K562 (cell line): ENCODE results near the gene SLC39A5. TPM values are rescaled to one million over a fixed set of nuclear protein-coding genes. Genes with fewer than 3 reads are reported as not detected.

Experiments
- CBX2 ChIP-seq: fragments of 200-600 bp; sonication (generic); IDR thresholded peaks from one replicate; pipeline ENCODE4 v1.6.1; 2012; ENCODE audit warnings: mild to moderate bottlenecking, low read length, inconsistent platforms; ENCODE audit not compliant: insufficient read depth, poor library complexity, severe bottlenecking
- E2F1 ChIP-seq: sonication (generic); formaldehyde crosslinking; IDR thresholded peaks from 2 replicates; pipeline ENCODE4 v1.8.1; 2023; ENCODE audit warnings: mild to moderate bottlenecking, missing genetic modification reagents, moderate library complexity
- ETV5 ChIP-seq: sonication (generic); formaldehyde crosslinking; IDR thresholded peaks from 2 replicates; pipeline ENCODE4 v1.4.0; 2020; ENCODE audit warnings: low read depth, mild to moderate bottlenecking, missing genetic modification reagents
- HNRNPK ChIP-seq: fragments of 200-400 bp; formaldehyde crosslinking; IDR thresholded peaks from one replicate; pipeline ENCODE4 v1.6.1; 2018; ENCODE audit warnings: mild to moderate bottlenecking, low read depth, low read length; ENCODE audit not compliant: poor library complexity, severe bottlenecking
- HSF4 ChIP-seq: fragments of 250-450 bp; sonication (Bioruptor Pico); IDR thresholded peaks from 2 replicates; pipeline ENCODE4 v2.1.2; 2022; ENCODE audit warnings: mild to moderate bottlenecking, moderate library complexity, borderline replicate concordance
- MCM7 ChIP-seq, 2 experiments: fragments of 450-650 bp; IDR thresholded peaks; 2 replicates each; pipeline ENCODE4 v1.6.1; 2016 to 2018
- NUFIP1 ChIP-seq: fragments of 450-650 bp; IDR thresholded peaks from 2 replicates; pipeline ENCODE4 v1.6.1; 2018; ENCODE audit not compliant: partially characterized antibody
- PML ChIP-seq: IDR thresholded peaks from 2 replicates; pipeline ENCODE4 v1.6.1; 2012; ENCODE audit warnings: low read length, inconsistent platforms
- POLR2B ChIP-seq: fragments of 450-650 bp; IDR thresholded peaks from 2 replicates; pipeline ENCODE4 v1.6.1; 2018; ENCODE audit warnings: low read depth; ENCODE audit not compliant: partially characterized antibody
- RB1 ChIP-seq: fragments of 450-650 bp; IDR thresholded peaks from 2 replicates; pipeline ENCODE4 v1.6.1; 2017; ENCODE audit warnings: low read depth, mild to moderate bottlenecking
- SMARCB1 ChIP-seq: IDR thresholded peaks from 2 replicates; pipeline ENCODE4 v1.6.1; 2011; ENCODE audit warnings: improper control_type of control experiment, low read depth; ENCODE audit not compliant: insufficient read length
- U2AF2 ChIP-seq: fragments of 200-400 bp; formaldehyde crosslinking; optimal IDR thresholded peaks from 2 replicates; pipeline ENCODE3; 2017; ENCODE audit warnings: low read depth, mild to moderate bottlenecking, low read length
- ZBTB2 ChIP-seq: fragments of 450-650 bp; IDR thresholded peaks from 2 replicates; pipeline ENCODE4 v1.6.1; 2016; ENCODE audit warnings: antibody characterized with exemption
- ZBTB40 ChIP-seq, 2 experiments: fragments of 450-650 bp in 1 of 2; sonication (generic) in 1 of 2; formaldehyde crosslinking in 1 of 2; IDR thresholded peaks; 2 replicates each; pipeline versions ENCODE4 v1.7.1 to v1.9.0; 2016 to 2022; ENCODE audit warnings: inconsistent platforms in 1 of 2, mild to moderate bottlenecking in 1 of 2, missing genetic modification reagents in 1 of 2
- ZBTB8A ChIP-seq: fragments of 450-650 bp; IDR thresholded peaks from 2 replicates; pipeline ENCODE4 v1.6.1; 2018; ENCODE audit warnings: mild to moderate bottlenecking, moderate library complexity; ENCODE audit not compliant: partially characterized antibody
- ZFX ChIP-seq: sonication (generic); formaldehyde crosslinking; IDR thresholded peaks from 2 replicates; pipeline ENCODE4 v1.8.0; 2022; ENCODE audit warnings: mild to moderate bottlenecking, missing genetic modification reagents, moderate library complexity
- polyA plus RNA-seq, 8 experiments: library from polyadenylated mRNA; depleted of rRNA in 4 of 8; stranded (reverse) in 5 of 8; unstranded in 3 of 8; fragments of >200 nt; fragmentation: Nextera tagmentation in 2 of 8; fragmentation: Illumina TruSeq in 1 of 8; extraction: Ambion mirVana in 2 of 8; extraction: Trizol in 1 of 8; gene quantifications; 2 replicates each; pipeline versions ENCODE4 v1.2.1 to v1.2.3, GENCODE V29; 2011 to 2014; ENCODE audit warnings: inconsistent platforms in 1 of 8, missing spikeins in 1 of 8
- total RNA-seq, 7 experiments: library from RNA; depleted of rRNA in 6 of 7; stranded (reverse); fragments of >200 nt in 6 of 7; fragmentation: Illumina TruSeq in 2 of 7; extraction: Trizol in 2 of 7; gene quantifications; 2 replicates each; pipeline versions ENCODE4 v1.2.1 to v1.2.3, GENCODE V29; 2011 to 2021; ENCODE audit warnings: low replicate concordance in 1 of 7

SLC39A5 gene
- total and polyA plus RNA-seq, 9 of the 15 experiments (the other 6 are each of a cell fraction or from before 2014, with no cell fraction given): 0.08 to 0.10 TPM; not detected in 7

GRCh38 chr12:56258068-56258819 is 28.4 kb downstream of the SLC39A5 start, which contains the start of gene ANKRD52 (continued):
- no peak for TF ChIP-seq HSF4
- no peak for TF ChIP-seq HNRNPK
- peak; percentile 97 for TF ChIP-seq RB1
- no peak; the same call in 1 of the 2 replicates for TF ChIP-seq ZBTB40 (IDR thresholded peaks at IDR 0.05)
- TF ChIP-seq ZBTB40 (CRISPR knock-in tag; IDR thresholded peaks at IDR 0.05): no peak
- TF ChIP-seq SMARCB1: no peak
- TF ChIP-seq PML: no peak; the same call in 1 of the 2 replicates
- TF ChIP-seq ETV5: peak; percentile 52; the same call in 1 of the 2 replicates
- TF ChIP-seq ZBTB8A: no peak
- peak; percentile 98 for TF ChIP-seq ZFX
- TF ChIP-seq CBX2: no peak
- TF ChIP-seq MCM7 (IDR thresholded peaks at IDR 0.05): no peak
- 0 out of 2 replicates have a peak, but pooled peaks have one; percentile 74 for TF ChIP-seq E2F1 (CRISPR knock-in tag)
- TF ChIP-seq U2AF2: no peak
- TF ChIP-seq POLR2B: no peak
- TF ChIP-seq NUFIP1: no peak
- TF ChIP-seq ZBTB2: 0 out of 2 replicates have a peak, but pooled peaks have one; percentile 20
